GM15510 (cell line): ENCODE data around the gene PKN1.

Experiments used
- POLR2A ChIP-seq: IDR thresholded peaks from 3 replicates; pipeline ENCODE4 v1.6.1; 2011; ENCODE audit warnings: borderline replicate concordance; ENCODE audit not compliant: insufficient read length; ENCODE audit errors: extremely low read depth

PKN1 gene

DNA sequence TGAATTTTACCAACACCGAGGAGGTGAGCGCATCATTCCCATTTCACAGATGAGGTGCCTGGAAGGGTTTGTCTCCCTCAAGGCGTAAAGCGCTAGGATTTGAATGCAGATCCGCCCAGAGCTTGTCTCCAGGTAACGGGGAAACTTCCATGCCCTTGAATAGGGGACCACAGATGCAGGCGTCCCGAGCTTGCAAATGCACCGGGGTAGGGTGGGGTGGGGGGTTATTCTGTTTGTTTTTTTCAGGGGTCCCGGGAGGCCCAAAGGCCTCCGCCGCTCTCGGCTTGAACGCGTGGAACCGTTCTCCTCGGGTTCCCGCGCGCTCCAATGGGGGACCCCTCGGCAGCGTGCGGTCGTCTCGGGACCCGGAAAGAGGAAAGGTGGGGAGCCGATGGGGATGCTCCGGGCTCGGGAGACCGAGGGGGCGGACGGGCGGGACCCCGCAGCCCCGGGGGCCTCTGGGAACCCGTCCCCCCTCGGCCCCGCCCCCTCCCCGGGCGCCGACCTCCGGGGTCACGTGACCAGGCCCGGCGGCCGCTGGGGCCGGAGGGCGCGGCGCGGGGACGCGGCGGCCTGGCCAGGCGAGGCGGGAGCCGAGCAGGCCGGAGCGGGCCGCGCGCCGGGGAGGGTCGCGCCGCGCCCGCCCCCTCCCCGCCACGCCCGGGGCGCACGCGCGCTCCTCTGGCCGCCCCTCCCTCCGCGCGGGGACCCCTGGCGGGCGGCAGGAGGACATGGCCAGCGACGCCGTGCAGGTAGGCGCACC lies at the start of gene PKN1:
TSS of gene PKN1 (plus strand) at position 516 of the 763 bp plus-strand sequence. CDS start at position 732, 216 bp downstream.
- TF ChIP-seq POLR2A = peak; percentile 75

DNA sequence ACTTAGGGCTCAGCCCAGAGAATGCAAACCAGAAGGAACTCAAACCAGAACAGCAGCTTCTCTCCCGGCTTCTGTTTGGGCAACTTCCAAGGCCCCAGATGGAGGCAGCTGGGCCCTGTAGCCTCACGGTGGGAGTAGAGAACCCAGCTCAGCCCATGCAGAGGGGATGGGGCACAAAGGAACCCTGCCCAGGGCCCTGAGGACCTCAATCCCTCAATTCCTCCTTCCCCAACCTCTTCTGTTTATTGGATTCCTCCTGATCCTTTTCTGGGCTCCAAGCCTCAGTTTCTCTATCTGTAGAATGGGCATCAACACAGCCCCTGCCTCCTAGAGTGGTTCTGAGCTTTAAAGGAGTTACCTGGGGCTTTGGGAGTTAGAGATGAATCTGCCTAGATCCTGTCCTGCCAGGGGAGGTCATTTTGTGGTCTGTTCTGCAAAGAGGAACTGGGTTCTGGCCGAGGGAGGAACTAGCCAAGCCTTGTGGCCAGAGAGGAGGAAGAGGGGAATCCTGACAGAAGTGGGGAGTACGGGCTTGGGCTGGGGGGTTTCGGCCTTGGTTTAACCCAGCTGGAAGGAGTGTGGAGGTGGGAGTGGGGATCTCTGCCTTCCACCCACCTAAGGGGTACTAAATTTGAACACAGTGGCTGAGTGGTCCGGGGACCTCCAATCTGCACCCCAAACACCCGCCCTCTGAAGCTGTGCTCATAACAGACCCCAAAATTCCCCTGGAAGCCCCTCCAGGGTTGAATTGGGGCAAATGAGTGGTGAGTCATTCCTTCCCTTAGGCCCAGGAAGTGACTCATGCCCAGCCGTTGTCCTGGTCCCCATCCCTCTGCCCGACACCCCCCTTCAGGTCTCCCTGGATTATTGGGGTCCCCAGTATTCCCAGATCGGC lies 49.2 kb upstream of the PKN1 start:
- TF ChIP-seq POLR2A = peak; percentile 6

DNA sequence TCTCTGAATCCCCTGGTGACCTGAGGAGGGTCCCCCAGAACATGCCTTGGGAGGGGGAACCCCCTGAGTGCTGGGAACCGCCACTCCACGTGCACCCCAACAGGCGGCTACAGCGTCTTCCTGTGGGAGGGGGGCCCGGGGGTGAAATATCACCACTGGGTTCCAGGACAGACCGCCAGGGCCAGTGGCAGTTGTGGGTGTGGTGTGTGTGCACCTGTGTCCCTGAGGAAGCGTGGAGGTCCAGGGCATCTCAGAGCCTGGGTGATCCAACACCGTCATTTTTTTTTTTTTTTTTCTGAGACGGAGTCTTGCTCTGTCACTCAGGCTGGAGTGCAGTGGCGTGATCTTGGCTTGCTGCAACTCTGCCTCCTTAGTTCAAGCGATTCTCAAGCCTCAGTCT lies 47.6 kb upstream of the PKN1 start:
- no peak for TF ChIP-seq POLR2A

DNA sequence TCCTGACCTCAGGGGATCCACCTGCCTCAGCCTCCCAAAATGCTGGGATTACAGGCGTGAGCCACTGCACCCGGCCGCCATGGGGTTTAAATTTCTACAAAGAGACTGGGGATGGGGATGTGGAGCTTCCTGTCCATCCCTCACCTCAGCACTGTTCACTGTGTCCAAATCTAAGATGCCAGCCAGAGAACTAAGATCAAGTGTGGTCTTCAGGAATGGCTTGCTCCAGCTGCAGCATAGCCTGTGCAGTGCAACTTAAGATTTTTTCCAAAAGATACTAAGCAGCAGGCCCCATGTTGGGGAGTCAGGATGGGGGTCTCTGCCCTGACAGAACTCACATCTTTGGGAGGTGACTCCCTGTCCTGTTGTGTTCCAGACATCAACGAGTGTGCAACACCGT lies 42.6 kb upstream of the PKN1 start:
- TF ChIP-seq POLR2A = no peak

DNA sequence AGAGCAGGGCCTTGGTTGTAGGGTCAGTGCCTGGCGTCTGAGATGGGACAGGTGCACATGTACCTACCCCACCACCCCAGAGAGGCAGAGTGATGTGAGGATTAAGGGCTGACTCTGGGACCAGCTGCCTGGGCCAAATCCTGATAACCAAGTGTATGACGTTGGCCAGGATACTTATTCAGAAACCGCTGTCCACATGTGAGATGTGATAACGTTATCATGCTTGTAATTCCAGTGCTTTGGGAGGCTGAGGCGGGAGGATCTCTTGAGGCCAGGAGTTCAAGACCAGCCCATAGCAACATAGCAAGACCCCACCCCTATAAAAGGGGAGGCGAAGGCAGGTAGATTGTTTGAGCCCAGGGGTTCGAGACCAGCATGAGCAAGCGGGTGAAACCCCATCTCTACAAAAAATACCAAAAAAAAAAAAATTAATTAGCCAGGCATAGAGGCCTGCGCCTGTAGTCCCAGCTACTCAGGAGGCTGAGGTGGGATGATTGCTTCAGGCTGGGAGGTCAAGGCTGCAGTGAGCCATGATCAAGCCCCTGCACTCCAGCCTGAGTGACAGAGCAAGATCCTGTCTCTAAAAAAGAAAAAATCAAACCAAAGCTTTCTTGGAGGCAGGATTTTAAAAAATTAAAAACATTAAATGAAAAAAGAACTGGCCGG lies 41.8 kb upstream of the PKN1 start:
- no peak for TF ChIP-seq POLR2A

DNA sequence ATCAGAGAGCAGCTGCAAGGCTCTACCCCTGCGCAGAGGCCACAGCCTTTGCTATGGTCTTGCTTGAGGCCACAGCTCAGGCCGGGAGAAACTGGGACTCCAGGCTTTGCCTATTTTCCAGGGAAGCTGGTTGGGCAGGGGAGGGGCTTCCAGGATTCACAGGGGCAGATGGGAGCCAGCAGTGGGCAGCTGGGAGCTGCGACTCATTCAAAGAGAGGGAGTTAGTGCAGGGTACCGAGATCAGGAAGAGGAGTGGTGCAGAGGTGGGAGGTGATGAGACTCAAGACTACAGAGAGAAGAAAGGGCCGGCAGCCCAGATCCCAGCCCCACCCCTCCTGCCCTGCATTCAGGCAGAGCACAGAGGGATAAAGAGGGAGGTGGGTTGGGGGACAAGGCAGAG lies 39.8 kb upstream of the PKN1 start:
- no peak for TF ChIP-seq POLR2A

DNA sequence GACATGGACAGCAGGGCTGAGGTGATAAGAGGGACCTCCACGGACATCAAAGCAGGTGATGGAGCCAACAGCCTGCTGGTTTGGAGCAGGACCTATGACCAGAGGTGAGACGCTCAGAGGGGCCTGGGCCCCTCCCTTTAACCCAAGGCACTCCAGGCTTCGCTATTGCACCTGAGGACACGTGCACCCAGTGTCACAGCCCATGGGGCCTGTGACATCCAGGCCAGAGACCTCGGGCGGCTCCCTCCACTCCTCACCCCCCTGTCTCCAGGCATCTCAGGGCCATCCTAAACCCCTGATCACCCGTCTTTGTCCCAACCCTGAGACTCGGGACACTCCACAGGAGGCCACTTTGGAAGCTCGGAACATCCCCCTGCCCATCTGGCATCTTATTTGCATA lies 38.9 kb upstream of the PKN1 start:
- TF ChIP-seq POLR2A = no peak

DNA sequence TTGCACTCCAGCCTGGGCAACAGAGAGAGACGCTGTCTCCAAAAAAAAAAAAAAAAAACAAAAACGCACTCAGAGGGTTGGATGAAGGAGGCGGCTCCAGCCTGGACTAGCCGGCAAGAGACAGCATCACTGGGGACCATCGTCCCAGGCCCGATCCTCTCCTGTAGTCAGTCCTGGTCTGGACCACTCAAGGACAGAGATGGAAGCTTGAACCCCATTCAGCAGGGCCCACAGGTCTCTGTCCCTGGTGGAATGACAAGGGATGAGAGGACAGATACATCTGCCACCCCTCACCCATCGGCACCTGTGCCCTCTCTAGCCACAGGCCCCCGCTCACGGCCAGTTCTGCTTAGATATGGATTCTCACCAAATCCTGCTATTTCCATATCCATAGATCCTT lies 37.8 kb upstream of the PKN1 start:
- no peak for TF ChIP-seq POLR2A

DNA sequence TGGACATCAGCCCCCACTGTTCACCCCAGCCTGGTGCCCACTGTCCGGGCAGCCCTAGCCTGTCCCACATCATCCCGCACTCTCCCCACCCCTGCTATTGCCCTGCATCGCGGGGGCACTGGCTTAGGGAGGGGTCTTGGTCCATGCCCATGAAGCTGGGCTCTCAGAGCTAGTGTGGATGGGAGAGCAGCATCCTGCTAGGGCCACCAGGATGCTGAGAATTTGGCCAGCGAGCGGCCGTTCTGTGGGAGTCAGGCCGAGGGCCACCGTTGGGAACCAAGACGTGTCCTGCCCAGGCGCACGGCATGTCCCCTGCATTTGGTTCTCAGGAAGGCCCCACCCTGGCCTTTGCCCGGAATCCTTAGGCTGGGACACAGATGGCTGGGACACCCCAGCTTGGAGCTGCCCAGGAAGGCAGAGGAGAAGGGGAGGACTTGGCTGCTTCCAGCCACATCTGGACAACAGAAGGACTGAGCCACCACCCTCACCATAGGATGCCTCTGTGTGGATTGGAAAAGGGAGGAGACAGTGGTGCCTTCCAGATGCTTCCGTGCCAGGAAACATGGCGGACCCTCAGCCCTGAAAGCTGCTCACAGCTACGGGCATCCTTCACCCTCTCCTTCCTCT lies 37.3 kb upstream of the PKN1 start:
- TF ChIP-seq POLR2A = no peak

DNA sequence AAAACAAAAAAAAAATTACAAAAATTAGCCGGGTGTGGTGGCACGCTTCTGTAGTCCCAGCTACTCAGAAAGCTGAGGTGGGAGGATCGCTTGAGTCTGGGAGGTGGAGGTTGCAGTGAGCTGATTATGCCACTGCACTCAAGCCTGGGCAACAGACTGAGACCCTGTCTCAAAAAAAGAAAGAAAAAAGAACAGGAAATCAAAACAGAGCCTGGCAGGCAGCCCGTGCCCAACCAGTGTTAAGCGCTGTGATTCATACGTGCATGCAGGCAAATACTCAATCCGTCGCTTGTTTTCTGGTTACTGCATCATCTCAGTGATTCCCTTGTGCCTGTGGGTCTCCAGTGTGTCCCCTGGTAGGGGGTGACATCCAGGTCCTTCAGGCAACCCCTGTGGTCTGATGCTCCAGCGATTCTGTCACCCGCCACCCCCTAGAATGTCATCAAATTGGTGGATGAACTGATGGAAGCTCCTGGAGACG lies 32.1 kb upstream of the PKN1 start:
- no peak for TF ChIP-seq POLR2A

DNA sequence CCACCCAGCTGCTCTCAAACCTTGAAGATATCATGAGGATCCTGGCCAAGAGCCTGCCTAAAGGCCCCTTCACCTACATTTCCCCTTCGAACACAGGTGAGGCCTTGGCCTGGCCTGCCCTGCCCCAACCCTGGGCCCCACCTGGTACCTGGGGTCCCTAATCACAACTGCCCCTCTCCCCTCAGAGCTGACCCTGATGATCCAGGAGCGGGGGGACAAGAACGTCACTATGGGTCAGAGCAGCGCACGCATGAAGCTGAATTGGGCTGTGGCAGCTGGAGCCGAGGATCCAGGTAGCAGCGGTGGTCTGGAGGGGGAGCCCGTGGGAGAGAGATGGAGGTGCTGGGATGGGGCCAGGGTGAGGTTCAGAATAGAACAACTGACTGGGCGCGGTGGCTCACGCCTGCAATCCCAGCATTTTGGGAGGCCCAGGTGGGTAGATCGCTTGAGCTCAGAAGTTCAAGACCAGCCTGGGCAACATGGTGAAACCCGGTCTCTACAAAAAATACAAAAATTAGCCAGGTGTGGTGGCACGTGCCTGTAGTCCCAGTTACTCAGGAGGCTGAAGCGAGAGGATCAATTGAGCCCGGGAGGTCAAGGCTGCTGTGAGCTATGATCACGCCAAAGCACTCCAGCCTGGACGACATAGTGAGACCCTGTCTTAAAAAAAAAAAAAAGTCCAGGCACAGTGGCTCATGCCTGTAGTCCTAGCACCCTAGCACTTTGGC lies 31.5 kb upstream of the PKN1 start:
- TF ChIP-seq POLR2A = no peak

DNA sequence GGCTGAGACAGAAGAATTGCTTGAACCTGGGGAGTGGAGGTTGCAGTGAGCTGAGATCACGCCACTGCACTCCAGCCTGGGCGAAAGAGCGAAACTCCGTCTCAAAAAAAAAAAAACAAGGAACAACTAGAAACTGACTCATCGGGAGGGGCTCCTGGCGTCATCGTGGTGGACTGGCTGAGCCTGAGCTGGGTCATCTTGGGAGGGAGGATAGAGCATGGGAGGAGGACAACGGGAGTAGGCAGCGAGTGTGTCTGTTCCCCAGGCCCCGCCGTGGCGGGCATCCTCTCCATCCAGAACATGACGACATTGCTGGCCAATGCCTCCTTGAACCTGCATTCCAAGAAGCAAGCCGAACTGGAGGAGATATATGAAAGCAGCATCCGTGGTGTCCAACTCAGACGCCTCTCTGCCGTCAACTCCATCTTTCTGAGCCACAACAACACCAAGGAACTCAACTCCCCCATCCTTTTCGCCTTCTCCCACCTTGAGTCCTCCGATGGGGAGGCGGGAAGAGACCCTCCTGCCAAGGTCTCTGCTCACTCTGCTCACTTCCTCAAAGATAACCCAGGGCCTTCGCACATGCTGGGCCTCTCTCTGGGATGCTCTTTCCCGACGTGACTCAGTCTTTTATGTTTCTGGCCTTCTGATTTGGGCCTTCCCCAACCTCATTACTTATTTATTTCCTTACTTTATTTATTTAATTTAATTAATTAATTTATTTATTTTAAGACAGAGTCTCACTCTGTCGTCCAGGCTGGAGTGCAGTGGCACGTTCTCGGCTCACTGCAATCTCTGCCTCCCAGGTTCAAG lies 30.6 kb upstream of the PKN1 start:
- no peak for TF ChIP-seq POLR2A

DNA sequence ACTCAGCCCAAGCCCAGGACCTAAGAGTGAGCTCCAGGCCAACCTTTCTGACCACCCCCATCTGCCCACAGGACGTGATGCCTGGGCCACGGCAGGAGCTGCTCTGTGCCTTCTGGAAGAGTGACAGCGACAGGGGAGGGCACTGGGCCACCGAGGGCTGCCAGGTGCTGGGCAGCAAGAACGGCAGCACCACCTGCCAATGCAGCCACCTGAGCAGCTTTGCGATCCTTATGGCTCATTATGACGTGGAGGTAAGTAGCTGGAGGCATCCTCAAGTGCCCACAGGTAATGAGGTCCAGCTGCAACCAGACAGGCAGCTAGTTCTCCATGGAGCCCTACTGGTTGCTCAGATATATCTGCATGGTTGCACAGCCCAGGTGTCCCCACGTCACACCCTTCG lies 28.8 kb upstream of the PKN1 start:
- TF ChIP-seq POLR2A = no peak
